ENCODE measurements around the gene ZFHX3.

- TF ChIP-seq CTCF (IDR thresholded peaks at IDR 0.05) (no peak), POLR2A (IDR thresholded peaks at IDR 0.05) (no peak), EP300 (IDR thresholded peaks at IDR 0.05) (no peak)
These were observed 16.6 kb downstream of the ZFHX3 start for GRCh38 chr16:73031155-73031866.

Measured in ovary (tissue), 3 donors.